ENCODE data around the gene HPCAL1.

- no peak for TF ChIP-seq POLR2A (IDR thresholded peaks at IDR 0.05; ENCODE audit: low read depth)
- TF ChIP-seq CTCF (IDR thresholded peaks at IDR 0.05), result no peak
These were observed 28.0 kb downstream of the HPCAL1 start for GRCh38 chr2:10330700-10331026.
